Measurements from ENCODE around the gene RIOX2.

DNA sequence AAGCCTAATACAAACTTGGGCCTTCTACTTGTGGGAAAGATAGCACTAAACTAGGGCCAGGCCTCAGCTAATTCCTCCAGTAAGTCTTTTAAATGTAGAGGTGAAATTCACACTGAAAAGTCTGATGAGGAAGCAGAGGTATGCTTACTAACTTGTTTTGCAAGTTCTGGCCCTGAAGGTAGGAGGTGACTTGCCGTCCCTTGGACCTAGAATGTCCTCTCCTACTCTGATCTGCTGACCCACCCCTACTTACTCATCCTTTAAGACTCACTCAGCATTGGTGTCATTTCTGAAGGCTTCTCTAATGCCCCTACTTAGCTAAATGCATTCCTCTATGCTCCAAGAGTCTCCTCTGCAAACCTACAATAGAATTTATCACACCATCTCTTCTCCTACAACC lies 19.4 kb downstream of the RIOX2 start:
- TF ChIP-seq, protein P1, sequence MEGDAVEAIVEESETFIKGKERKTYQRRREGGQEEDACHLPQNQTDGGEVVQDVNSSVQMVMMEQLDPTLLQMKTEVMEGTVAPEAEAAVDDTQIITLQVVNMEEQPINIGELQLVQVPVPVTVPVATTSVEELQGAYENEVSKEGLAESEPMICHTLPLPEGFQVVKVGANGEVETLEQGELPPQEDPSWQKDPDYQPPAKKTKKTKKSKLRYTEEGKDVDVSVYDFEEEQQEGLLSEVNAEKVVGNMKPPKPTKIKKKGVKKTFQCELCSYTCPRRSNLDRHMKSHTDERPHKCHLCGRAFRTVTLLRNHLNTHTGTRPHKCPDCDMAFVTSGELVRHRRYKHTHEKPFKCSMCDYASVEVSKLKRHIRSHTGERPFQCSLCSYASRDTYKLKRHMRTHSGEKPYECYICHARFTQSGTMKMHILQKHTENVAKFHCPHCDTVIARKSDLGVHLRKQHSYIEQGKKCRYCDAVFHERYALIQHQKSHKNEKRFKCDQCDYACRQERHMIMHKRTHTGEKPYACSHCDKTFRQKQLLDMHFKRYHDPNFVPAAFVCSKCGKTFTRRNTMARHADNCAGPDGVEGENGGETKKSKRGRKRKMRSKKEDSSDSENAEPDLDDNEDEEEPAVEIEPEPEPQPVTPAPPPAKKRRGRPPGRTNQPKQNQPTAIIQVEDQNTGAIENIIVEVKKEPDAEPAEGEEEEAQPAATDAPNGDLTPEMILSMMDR (IDR thresholded peaks at IDR 0.05) = no peak
- TF ChIP-seq POLR2A (IDR thresholded peaks at IDR 0.05) = no peak
